Liver (tissue), 9 donors: ENCODE data around the gene TERB1. TPM values are rescaled to one million over a fixed set of nuclear protein-coding genes. Genes with fewer than 3 reads are reported as not detected.
"Not testable (repeated sequence)": the region's sequence is repeated elsewhere in the genome, so short reads cannot be mapped to it uniquely, and the experiment has no call there.

Experiments
- DNase-seq: peaks from one replicate; pipeline ENCODE4 v3.0.0-alpha.2; 2017; ENCODE audit warnings: low spot score
- H3K27ac ChIP-seq, 2 donors: one replicate each; pipeline ENCODE4 v1.7.0; 2013; ENCODE audit warnings: inconsistent platforms in 2 of 2, low read length in 2 of 2, control low read depth in 1 of 2, low read depth in 1 of 2, mild to moderate bottlenecking in 1 of 2
- H3K27me3 ChIP-seq, 4 donors: one replicate each; pipeline versions ENCODE4 v1.6.1 to v1.7.0; 2013; ENCODE audit warnings: low read length in 3 of 4, inconsistent platforms in 1 of 4, mild to moderate bottlenecking in 1 of 4, moderate library complexity in 1 of 4; ENCODE audit not compliant: control insufficient read depth in 4 of 4, insufficient read depth in 4 of 4
- H3K36me3 ChIP-seq, 4 donors: one replicate each; pipeline versions ENCODE4 v1.6.1 to v1.7.0; 2013; ENCODE audit warnings: low read length in 3 of 4, mild to moderate bottlenecking in 3 of 4, low read depth in 1 of 4, moderate library complexity in 1 of 4; ENCODE audit not compliant: control insufficient read depth in 4 of 4, insufficient read depth in 3 of 4
- H3K4me1 ChIP-seq, 4 donors: one replicate each; pipeline versions ENCODE4 v1.6.1 to v1.7.0; 2013; ENCODE audit warnings: low read length in 3 of 4, mild to moderate bottlenecking in 3 of 4, moderate library complexity in 1 of 4; ENCODE audit not compliant: control insufficient read depth in 4 of 4, insufficient read depth in 4 of 4
- H3K4me3 ChIP-seq, 3 donors: one replicate each; pipeline versions ENCODE4 v1.6.1 to v1.7.0; 2013; ENCODE audit warnings: low read length in 3 of 3, control low read depth in 1 of 3, low read depth in 1 of 3, mild to moderate bottlenecking in 1 of 3
- H3K9ac ChIP-seq, 2 donors: one replicate each; pipeline ENCODE4 v1.7.0; 2013; ENCODE audit warnings: low read length in 2 of 2, mild to moderate bottlenecking in 2 of 2, moderate library complexity in 2 of 2, control low read depth in 1 of 2, low read depth in 1 of 2
- H3K9me3 ChIP-seq, 4 donors: one replicate each; pipeline versions ENCODE4 v1.6.1 to v1.7.0; 2013; ENCODE audit warnings: low read length in 3 of 4; ENCODE audit not compliant: control insufficient read depth in 4 of 4
- CTCF ChIP-seq: fragments of 150-350 bp; IDR thresholded peaks from 2 replicates; pipeline ENCODE4 v1.5.1; 2017; ENCODE audit warnings: improper control_type of control experiment, low read depth, low read length; ENCODE audit not compliant: missing input control
- EGR1 ChIP-seq, 2 donors: IDR thresholded peaks; 2 replicates each; pipeline ENCODE4 v1.6.1; 2016 to 2018; ENCODE audit warnings: antibody characterized with exemption in 2 of 2, low read depth in 2 of 2
- FOXA1 ChIP-seq: IDR thresholded peaks from 2 replicates; pipeline ENCODE4 v1.6.1; 2016; ENCODE audit warnings: antibody characterized with exemption
- FOXA2 ChIP-seq: IDR thresholded peaks from 2 replicates; pipeline ENCODE4 v1.6.1; 2016; ENCODE audit warnings: antibody characterized with exemption
- HNF4G ChIP-seq: IDR thresholded peaks from 2 replicates; pipeline ENCODE4 v1.6.1; 2016; ENCODE audit warnings: antibody characterized with exemption
- NR2F2 ChIP-seq: IDR thresholded peaks from 2 replicates; pipeline ENCODE4 v1.6.1; 2016; ENCODE audit warnings: antibody characterized with exemption
- RAD21 ChIP-seq, 2 donors: IDR thresholded peaks; 2 replicates each; pipeline ENCODE4 v1.6.1; 2016; ENCODE audit warnings: antibody characterized with exemption in 2 of 2, mild to moderate bottlenecking in 2 of 2
- RXRA ChIP-seq, 2 donors: IDR thresholded peaks; 2 replicates each; pipeline ENCODE4 v1.6.1; 2017 to 2018; ENCODE audit warnings: antibody characterized with exemption in 2 of 2, mild to moderate bottlenecking in 1 of 2
- SP1 ChIP-seq: IDR thresholded peaks from 2 replicates; pipeline ENCODE4 v1.6.1; 2018; ENCODE audit warnings: antibody characterized with exemption, mild to moderate bottlenecking
- TAF1 ChIP-seq: conservative IDR thresholded peaks from 2 replicates; pipeline ENCODE4 v1.6.1; 2016; ENCODE audit warnings: antibody characterized with exemption, mild to moderate bottlenecking
- WGBS: extraction: QIAGEN DNeasy Blood & Tissue Kit; methylation state at CpG from one replicate; pipeline ENCODE4 v1.1.7; 2013; 5-methylcytosine and 5-hydroxymethylcytosine counted together
- polyA plus RNA-seq, 2 donors: library from polyadenylated mRNA; stranded (reverse) in 1 of 2; unstranded in 1 of 2; fragments of 200-250 nt in 1 of 2; fragments of >200 nt in 1 of 2; fragmentation: Nextera tagmentation in 1 of 2; extraction: Ambion mirVana in 1 of 2; gene quantifications; one replicate each; pipeline versions ENCODE4 v1.2.1 to v1.2.3, GENCODE V29; 2013 to 2015
- total RNA-seq, 2 donors: library from RNA; depleted of rRNA; stranded (reverse); fragments of >200 nt; gene quantifications; one replicate each; pipeline ENCODE4 v1.2.3, GENCODE V29; 2014
- TF ChIP-seq, protein P1 (sequence below): IDR thresholded peaks from 2 replicates; pipeline ENCODE4 v1.6.1; 2016; ENCODE audit warnings: antibody characterized with exemption, mild to moderate bottlenecking
- TF ChIP-seq, protein P2 (sequence below): IDR thresholded peaks from 2 replicates; pipeline ENCODE4 v1.6.1; 2016; ENCODE audit warnings: antibody characterized with exemption
- donor health status: healthy.
- donor health status: healthy.
- donor health status: healthy.
- donor health status: healthy.
- donor health status: healthy.

TERB1 gene
- total and polyA plus RNA-seq, 4 donors, result 0.08 to 0.17 TPM; not detected in 2

- no peak overlapping the region for H3K9ac ChIP-seq
- TF ChIP-seq FOXA1 (no peak), EGR1 (IDR thresholded peaks at IDR 0.05; ENCODE audit: low read depth in 2 of 2) (no peak), HNF4G (no peak), NR2F2 (no peak), RAD21 (IDR thresholded peaks at IDR 0.05) (no peak), SP1 (no peak), RXRA (IDR thresholded peaks at IDR 0.05) (no peak)
- TF ChIP-seq, protein P1, sequence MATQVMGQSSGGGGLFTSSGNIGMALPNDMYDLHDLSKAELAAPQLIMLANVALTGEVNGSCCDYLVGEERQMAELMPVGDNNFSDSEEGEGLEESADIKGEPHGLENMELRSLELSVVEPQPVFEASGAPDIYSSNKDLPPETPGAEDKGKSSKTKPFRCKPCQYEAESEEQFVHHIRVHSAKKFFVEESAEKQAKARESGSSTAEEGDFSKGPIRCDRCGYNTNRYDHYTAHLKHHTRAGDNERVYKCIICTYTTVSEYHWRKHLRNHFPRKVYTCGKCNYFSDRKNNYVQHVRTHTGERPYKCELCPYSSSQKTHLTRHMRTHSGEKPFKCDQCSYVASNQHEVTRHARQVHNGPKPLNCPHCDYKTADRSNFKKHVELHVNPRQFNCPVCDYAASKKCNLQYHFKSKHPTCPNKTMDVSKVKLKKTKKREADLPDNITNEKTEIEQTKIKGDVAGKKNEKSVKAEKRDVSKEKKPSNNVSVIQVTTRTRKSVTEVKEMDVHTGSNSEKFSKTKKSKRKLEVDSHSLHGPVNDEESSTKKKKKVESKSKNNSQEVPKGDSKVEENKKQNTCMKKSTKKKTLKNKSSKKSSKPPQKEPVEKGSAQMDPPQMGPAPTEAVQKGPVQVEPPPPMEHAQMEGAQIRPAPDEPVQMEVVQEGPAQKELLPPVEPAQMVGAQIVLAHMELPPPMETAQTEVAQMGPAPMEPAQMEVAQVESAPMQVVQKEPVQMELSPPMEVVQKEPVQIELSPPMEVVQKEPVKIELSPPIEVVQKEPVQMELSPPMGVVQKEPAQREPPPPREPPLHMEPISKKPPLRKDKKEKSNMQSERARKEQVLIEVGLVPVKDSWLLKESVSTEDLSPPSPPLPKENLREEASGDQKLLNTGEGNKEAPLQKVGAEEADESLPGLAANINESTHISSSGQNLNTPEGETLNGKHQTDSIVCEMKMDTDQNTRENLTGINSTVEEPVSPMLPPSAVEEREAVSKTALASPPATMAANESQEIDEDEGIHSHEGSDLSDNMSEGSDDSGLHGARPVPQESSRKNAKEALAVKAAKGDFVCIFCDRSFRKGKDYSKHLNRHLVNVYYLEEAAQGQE, result no peak
- H3K27ac ChIP-seq, result no peak overlapping the region
- H3K4me3 ChIP-seq, result no peak overlapping the region
- H3K9me3 ChIP-seq, result no peaks in the 10 kb centered on the region
- WGBS, result 97% methylated on average over 2 of the region's 2 CpGs
- no peak for DNase-seq
- peaks cover 1 to 9% (median 6%) of the 10 kb centered on the region in 4 donors for H3K36me3 ChIP-seq
- H3K4me1 ChIP-seq, result no peaks in the 10 kb centered on the region
- H3K27me3 ChIP-seq, result no peaks in the 10 kb centered on the region
Observed at GRCh38 chr16:66798161-66798560, 3.2 kb downstream of the TERB1 start.

- H3K36me3 ChIP-seq, DNase-seq, H3K4me1 ChIP-seq, H3K4me3 ChIP-seq, H3K9ac ChIP-seq, H3K9me3 ChIP-seq, H3K27ac ChIP-seq, H3K27me3 ChIP-seq: not testable (repeated sequence)
- WGBS, result 90% methylated on average over 6 of the region's 6 CpGs
Observed at GRCh38 chr16:66793984-66794383, 7.4 kb downstream of the TERB1 start.

GRCh38 chr16:66790130-66790733 is 11.2 kb downstream of the TERB1 start:
- no peak for DNase-seq
- no peaks in the 10 kb centered on the region for H3K36me3 ChIP-seq
- no peaks in the 10 kb centered on the region for H3K4me1 ChIP-seq
- no peak overlapping the region for H3K27ac ChIP-seq
- no peak for TF ChIP-seq FOXA2
- no peak for TF ChIP-seq CTCF
- no peak for TF ChIP-seq TAF1
- TF ChIP-seq, protein P2, sequence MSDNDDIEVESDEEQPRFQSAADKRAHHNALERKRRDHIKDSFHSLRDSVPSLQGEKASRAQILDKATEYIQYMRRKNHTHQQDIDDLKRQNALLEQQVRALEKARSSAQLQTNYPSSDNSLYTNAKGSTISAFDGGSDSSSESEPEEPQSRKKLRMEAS, result no peak
- TF ChIP-seq RXRA (IDR thresholded peaks at IDR 0.05), result no peak
- H3K9me3 ChIP-seq, result no peaks in the 10 kb centered on the region
- no peaks in the 10 kb centered on the region for H3K27me3 ChIP-seq
- 62% methylated on average over 3 of the region's 3 CpGs for WGBS
- no peak overlapping the region for H3K9ac ChIP-seq
- H3K4me3 ChIP-seq, result no peak overlapping the region
